T47D (cell line): ENCODE data around the gene IFTAP.

Source experiments
- DNase-seq, 2 experiments: peaks; one replicate each; pipeline versions ENCODE4 v3.0.0 to v3.0.0-alpha.2; 2011 to 2012; ENCODE audit warnings: low read depth in 1 of 2, low spot score in 1 of 2
- JUND ChIP-seq: IDR thresholded peaks from 2 replicates; pipeline ENCODE4 v1.6.1; 2012; ENCODE audit warnings: low read depth
- in situ Hi-C: cut with HindIII; loops from 2 replicates; pipeline ENCODE4 v1.10.0; 2016; ENCODE audit warnings: low sequenced_read_pairs, low pct_unique_long_range_greater_than_20kb

IFTAP gene

DNA sequence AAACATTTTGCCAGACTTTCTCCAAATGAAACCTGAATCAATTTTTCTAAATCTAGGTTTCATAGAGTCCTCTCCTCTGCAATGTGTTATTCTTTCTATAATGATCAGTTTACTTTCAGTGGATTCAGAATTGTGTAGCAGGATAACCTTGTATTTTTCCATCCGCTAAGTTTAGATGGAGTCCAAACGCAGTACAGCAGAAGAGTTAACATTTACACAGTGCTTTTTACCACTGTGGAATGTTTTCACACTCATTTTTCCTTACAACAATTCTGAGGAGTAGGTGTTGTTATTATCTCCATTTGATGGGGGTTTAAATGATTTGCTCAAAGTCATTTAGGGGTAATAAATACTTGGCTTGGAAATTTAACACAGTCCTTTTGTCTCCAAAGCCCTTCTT lies 16.9 kb upstream of the IFTAP start:
- no peak for TF ChIP-seq JUND
- in situ Hi-C loops: no loop called here
- DNase-seq: no peak

GRCh38 chr11:36577859-36578258 lies 16.4 kb upstream of the IFTAP start:
- in situ Hi-C loops: no loop called here
- DNase-seq: no peak
- TF ChIP-seq JUND: no peak

DNA sequence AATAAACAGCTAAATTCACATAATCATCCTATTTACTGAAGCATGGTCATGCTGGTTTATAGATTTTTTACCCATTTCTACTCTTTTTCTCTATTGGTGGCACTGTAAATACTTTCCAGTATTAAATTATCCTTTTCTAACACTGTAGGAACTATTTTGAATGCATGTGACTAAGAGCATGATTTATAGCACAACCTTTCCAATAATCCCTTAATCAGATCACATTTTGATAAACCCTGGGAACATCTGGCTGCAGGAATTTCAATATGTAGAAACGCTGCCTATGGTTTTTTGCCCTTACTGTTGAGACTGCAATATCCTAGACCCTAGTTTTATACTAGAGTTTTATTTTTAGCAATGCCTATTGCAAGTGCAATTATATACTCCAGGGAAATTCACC lies 15.8 kb upstream of the IFTAP start:
- no peak for TF ChIP-seq JUND
- DNase-seq: no peak
- in situ Hi-C loops: no loop called here

- DNase-seq: no peak
- in situ Hi-C loops: no loop called here
- TF ChIP-seq JUND: no peak
These were observed 12.8 kb upstream of the IFTAP start for GRCh38 chr11:36581536-36581935.

DNA sequence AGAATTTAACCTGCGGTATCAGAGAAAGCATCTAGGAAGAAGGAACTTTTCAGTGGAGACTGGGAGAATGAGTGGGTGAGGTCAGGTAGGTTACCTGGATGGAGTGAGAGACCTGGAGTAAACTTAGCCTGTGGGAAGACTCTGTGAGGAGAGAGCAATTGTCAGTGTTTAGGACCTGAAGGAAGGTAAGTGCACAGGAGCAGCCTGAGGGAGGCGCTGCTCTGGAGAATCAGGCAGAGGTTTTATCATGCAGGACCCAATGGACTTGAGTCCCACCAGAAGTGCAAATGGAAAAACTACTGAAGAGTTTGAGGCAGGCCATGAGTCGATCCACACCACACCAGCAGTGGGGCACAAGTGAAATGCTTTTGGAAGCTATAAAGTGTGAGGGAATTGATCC lies 10.6 kb upstream of the IFTAP start:
- in situ Hi-C loops: no loop called here
- no peak for DNase-seq
- no peak for TF ChIP-seq JUND

GRCh38 chr11:36586543-36586942 lies 7.8 kb upstream of the IFTAP start:
- no peak for DNase-seq
- in situ Hi-C loops: no loop called here
- TF ChIP-seq JUND: no peak

DNA sequence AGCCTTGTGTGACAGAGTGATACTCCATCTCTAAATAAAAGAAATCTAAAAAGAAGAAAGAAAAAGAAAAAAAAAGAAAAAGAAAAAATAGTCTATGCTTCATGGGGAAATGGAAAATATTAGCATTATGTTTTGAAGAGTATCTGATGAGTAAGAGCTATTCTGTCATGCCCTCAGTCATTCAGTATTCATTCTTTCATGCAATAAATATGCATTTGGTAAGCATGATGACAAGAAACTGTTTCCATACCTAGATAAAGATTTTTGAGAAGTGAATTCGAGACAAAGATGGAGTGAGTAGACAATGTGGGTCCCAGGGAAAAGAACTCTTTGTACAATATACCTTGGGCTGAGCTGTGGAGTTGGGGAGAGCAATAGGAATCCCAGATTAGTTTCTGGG lies 6.2 kb upstream of the IFTAP start:
- DNase-seq: no peak
- no peak for TF ChIP-seq JUND
- in situ Hi-C loops: no loop called here

- no peak for DNase-seq
- no peak for TF ChIP-seq JUND
- in situ Hi-C loops: no loop called here
These were observed 3.8 kb upstream of the IFTAP start for GRCh38 chr11:36590513-36590912.

DNA sequence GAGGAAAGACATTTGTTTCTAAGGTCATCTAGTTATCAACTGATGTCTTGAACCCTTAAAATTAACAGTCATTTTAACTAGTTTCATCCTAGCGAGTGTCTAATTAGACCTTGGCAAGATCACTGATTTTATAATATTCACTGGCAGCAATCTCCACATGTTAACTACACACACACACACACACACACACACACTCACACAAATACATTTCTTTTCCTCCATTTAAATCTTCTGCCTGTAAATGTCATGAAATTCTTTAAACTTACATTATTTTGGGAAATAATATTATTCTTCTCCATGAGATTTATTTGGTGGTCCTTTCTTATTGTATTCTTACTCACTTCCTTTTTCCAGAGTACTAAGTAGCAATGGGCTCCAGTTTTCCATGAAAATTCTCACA lies 2.9 kb upstream of the IFTAP start:
- DNase-seq: no peak
- in situ Hi-C loops: no loop called here
- TF ChIP-seq JUND: no peak

DNA sequence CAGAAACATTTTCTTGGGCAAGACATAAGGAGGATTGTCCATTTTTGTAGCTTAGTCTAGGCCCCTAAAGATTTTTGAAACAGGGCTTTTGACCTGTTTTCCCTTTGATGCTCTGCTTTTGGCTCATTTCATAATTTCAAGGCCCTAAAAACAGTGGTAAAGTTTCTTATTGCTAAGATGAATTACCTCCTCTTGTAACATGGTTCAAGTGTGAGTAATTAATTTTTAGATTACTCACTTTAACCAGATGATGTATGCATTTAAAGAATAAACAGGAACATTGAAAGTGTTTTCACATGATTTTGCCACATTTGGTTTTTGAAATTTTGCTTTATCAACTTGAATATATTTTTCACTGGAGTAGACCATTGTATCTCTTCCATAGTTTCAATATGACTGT lies 2.6 kb downstream of the IFTAP start:
- in situ Hi-C loops: no loop called here
- TF ChIP-seq JUND: no peak
- no peak for DNase-seq

DNA sequence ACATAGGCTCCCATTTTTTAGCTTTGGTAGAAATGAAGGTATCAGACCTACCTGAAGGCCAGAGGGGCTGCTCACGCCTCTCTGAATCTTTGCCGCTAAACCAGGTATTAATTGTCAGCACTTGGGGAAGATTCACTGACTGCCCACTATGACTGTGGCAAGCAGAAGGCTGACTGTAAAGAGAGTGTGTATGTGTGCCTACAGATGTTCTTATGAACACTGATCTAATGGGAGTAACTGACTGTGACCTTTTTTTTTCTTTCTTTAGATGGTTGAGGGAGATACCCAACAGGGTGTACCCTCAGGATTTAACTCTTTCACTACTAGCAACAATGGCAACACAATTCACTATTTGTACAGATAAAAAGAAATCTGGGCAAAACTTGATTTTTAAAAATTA lies 3.7 kb downstream of the IFTAP start, which contains the start of gene RAG2:
Gene RAG2 (minus strand): TSS at position 186 of the 400 bp plus-strand sequence. CDS start 4,068 bp downstream, outside the sequence.
- TF ChIP-seq JUND: no peak
- in situ Hi-C loops: no loop called here
- DNase-seq: no peak

GRCh38 chr11:36600180-36600579 lies 5.9 kb downstream of the IFTAP start:
- no peak for DNase-seq
- in situ Hi-C loops: no loop called here
- TF ChIP-seq JUND: no peak

DNA sequence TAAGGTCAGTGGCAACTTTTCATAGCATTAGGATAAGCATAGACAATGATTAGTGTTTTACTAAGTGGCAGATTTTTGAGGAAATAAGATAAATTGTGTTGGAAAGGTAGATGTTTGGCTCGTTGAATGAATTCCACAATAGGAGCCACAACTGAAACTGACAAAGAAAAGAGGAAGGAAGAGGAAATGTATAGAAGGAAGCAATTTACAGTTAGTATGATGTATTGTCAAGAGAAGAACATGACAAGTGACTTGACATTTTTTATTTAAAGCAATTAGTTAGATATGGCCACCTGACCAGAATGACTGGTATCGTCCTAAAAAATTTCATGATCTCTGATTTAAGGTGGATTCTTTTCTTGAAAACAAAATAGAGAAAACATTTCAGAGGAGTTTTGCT lies 6.9 kb downstream of the IFTAP start:
- DNase-seq: no peak
- in situ Hi-C loops: no loop called here

DNA sequence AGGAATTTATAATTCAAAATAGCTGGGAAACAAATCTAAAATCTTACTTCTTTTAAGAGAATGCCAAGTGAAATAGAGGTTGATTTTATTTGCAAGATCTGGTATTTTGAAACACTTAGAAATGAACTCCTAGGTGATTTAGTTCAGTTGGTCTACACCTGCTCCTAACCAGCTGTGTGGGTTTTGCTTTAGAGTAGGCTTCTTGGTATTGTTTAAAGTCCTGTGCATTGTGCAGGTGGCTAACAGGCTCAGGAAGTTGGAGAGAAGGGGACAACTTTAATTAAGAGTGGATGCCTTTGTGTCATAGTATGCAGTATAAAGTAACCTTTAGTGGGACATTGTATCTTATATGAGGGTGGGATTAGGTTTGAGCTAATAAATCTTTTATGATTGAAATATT lies 7.8 kb downstream of the IFTAP start:
- no peak for TF ChIP-seq JUND
- DNase-seq: no peak
- in situ Hi-C loops: no loop called here

More for the DNA sequence above, 6.9 kb downstream of the IFTAP start:
- TF ChIP-seq JUND: no peak
